Keratinocyte (primary cell): Measurements from ENCODE around the gene CD40.

Experiments used
- EZH2 ChIP-seq: IDR thresholded peaks from one replicate; pipeline ENCODE4 v1.6.1; 2012; ENCODE audit warnings: inconsistent platforms, mild to moderate bottlenecking, low read length, moderate library complexity
- TF ChIP-seq, protein P1 (sequence below), 3 experiments: IDR thresholded peaks in 1 of 3; conservative IDR thresholded peaks in 1 of 3; optimal IDR thresholded peaks in 1 of 3; 2 replicates in 2 of 3; 3 replicates in 1 of 3; pipeline versions ENCODE3 to v1.5.1; 2011; ENCODE audit warnings: low read length in 3 of 3, mild to moderate bottlenecking in 3 of 3, moderate library complexity in 2 of 3, control low read depth in 1 of 3, inconsistent platforms in 1 of 3; ENCODE audit not compliant: insufficient read depth in 2 of 3; ENCODE audit errors: extremely low read depth in 1 of 3

DNA sequence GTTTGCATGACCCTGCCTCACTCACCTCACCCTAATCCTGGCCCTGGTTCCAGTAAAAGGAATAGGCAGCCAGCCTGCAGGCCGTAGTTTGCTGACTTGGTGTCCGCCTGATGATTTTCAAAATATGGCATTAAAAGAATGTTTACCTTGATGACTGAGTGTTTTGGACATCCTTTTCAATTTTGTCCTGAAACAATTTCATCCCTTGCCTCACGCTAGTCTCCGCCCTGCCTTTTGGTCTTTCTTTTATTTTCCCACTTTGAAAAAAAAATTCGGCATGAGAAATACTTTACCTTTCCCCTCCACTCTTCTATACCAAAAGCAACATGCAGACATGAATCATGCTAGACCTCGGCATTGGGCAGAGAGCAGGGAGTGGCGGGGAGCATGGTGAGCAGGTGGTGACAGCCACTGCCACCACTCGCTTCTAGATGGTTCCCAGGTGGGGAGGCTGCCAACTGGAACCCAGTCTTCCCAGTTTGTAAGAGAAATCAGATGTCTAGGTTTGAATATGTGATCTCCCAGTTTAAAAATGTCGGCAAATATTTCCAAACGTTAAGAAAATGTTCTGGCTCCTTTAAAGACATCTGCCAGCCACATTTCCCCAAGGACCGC lies 9.4 kb downstream of the CD40 start:
- TF ChIP-seq, protein P1, sequence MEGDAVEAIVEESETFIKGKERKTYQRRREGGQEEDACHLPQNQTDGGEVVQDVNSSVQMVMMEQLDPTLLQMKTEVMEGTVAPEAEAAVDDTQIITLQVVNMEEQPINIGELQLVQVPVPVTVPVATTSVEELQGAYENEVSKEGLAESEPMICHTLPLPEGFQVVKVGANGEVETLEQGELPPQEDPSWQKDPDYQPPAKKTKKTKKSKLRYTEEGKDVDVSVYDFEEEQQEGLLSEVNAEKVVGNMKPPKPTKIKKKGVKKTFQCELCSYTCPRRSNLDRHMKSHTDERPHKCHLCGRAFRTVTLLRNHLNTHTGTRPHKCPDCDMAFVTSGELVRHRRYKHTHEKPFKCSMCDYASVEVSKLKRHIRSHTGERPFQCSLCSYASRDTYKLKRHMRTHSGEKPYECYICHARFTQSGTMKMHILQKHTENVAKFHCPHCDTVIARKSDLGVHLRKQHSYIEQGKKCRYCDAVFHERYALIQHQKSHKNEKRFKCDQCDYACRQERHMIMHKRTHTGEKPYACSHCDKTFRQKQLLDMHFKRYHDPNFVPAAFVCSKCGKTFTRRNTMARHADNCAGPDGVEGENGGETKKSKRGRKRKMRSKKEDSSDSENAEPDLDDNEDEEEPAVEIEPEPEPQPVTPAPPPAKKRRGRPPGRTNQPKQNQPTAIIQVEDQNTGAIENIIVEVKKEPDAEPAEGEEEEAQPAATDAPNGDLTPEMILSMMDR (optimal IDR thresholded peaks at IDR 0.05 in 1 of 3, IDR thresholded peaks at IDR 0.05 in 1 of 3, conservative IDR thresholded peaks at IDR 0.05 in 1 of 3; ENCODE audit: extremely low read depth in 1 of 3, insufficient read depth in 2 of 3, low read length in 3 of 3), result no peak
- no peak for TF ChIP-seq EZH2
